T-helper 9 cell (primary cell): ENCODE data around the gene KL.

Experiments
- DNase-seq: peaks from one replicate; pipeline ENCODE4 v3.0.0-alpha.2; 2020
- total RNA-seq, 2 donors: gene quantifications; one replicate each; lab custom pipeline; 2026; lab: John Stamatoyannopoulos, UW

KL gene
- 0.21 to 0.24 reads per million in 2 donors for total RNA-seq

- DNase-seq, result no peak
Measured at GRCh38 chr13:33016414-33017322, at the start of gene KL. KL (plus strand) TSS chr13:33016423; CDS start chr13:33016441, 18 bp downstream.

- no peak for DNase-seq
Measured at GRCh38 chr13:32967584-32968182, 48.5 kb upstream of the KL start.

GRCh38 chr13:32968316-32968715 is 47.9 kb upstream of the KL start:
- no peak for DNase-seq

GRCh38 chr13:32968793-32969192 is 47.4 kb upstream of the KL start:
- DNase-seq, result no peak

DNA sequence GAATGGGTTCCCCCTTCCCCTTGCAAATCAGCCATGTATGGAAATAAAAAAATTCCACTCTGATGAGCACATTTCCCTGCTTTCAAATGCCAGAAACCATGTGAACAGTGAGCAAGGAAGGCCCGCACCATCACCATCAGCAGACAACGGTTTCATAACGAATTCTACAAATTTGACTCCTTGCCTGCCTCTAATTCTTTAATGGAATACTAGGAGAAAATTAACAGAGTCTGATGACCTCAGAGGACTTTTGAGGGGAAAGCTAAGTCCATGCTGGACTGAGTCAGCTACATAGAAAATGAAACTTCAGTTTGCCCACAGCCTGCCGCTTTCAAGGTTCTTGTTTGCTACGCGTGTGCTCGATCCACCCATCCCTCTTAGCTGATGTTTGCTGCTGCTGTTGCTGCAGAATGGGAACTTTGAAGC is 46.7 kb upstream of the KL start:
- DNase-seq, result no peak

- DNase-seq, result no peak
Measured at GRCh38 chr13:32976056-32976805, 40.0 kb upstream of the KL start.

GRCh38 chr13:32976912-32977311 is 39.3 kb upstream of the KL start:
- no peak for DNase-seq

DNA sequence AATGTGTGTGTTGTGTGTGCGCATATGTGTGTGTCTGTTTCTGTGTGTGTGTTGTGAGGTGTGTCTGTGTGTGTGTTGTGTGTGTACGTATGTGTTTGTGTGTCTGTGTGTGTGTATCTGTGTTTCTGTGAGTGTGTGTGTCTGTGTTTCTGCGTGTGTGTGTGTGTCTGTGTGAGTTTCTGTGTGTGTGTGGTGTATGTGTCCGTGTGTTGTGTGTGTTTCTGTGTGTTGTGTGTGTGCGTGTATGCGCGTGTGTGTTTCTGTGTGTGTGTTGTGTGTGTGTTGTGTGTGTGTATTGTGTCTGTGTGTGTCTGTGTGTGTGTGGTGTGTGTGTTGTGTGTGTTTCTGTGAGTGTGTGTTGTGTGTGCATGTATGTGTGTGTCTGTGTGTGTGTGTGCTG is 38.9 kb upstream of the KL start:
- DNase-seq, result no peak

GRCh38 chr13:32978278-32978677 is 37.9 kb upstream of the KL start:
- DNase-seq, result no peak

DNA sequence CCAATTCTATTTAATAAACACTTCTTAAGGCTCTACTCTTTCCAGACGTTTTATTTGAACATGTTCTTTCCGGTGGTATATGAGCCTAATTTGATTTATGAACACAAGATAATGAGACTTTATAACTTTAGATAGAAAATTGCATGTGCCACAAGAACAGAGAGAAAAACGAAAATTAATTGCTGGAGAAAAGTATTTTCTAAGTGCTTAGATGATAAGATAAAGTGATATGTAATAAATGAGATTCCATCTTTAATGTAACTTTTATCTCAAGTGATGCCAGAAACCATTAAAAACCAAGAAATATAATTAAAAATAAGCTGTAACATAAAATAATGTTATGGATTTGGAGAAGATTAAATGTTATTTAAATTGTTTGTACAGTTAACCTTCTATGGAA is 33.2 kb upstream of the KL start:
- no peak for DNase-seq

DNA sequence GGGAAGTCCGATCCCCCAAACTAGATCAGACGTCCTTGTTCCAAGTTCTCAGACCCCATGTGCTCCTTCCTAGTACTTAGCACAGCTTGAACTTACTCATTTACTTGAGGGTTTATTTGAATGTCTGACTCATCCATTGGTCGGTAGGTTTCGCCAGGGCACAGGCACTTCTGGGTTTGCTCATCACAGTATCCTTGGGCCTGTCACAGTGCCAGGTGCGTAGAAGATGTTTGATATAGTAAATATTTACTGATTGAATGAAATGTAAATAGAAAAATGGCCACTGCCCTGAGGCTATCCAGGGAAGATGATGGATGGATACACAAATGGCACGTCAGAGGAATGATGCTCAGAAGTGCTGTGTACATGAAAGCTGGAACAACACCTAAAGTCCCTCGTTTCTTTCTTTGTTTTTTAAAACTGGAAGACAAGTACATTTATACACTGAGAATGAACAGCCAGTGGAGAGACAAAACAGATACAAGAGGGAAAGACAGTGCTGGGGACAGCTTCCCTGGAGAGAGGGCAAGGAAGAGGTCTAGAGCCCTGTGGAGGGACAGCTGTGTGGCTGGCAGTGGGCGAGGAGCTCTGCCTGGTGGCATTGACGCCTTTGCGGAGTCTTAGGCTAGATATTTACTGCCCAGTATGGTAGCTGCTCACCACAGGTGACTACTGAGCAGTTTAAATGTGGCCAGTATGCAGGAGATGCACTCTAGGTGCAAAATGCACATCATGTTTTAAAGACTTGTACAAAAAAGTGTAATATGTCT is 31.2 kb upstream of the KL start:
- DNase-seq, result no peak

DNA sequence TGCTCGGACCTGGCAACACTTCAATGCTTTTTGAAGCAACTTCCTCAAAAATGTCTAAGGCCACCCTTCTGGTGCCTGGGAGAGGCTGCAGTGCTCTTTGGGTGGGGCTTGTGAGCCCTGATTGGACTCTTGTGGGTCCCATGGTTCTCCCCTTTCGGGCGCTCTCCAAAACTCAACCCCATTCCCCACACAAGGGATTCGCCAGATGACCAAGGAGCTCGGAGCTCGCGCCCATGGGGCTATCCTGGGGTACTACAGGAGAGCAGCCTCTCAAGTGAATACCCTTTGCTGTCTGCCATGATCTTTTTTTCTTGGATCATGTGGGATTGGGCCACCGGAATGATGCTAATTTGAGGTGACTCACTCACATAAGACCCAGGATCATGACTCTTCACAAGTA is 29.7 kb upstream of the KL start:
- DNase-seq, result no peak

- DNase-seq, result no peak
Measured at GRCh38 chr13:32987462-32987861, 28.8 kb upstream of the KL start.

DNA sequence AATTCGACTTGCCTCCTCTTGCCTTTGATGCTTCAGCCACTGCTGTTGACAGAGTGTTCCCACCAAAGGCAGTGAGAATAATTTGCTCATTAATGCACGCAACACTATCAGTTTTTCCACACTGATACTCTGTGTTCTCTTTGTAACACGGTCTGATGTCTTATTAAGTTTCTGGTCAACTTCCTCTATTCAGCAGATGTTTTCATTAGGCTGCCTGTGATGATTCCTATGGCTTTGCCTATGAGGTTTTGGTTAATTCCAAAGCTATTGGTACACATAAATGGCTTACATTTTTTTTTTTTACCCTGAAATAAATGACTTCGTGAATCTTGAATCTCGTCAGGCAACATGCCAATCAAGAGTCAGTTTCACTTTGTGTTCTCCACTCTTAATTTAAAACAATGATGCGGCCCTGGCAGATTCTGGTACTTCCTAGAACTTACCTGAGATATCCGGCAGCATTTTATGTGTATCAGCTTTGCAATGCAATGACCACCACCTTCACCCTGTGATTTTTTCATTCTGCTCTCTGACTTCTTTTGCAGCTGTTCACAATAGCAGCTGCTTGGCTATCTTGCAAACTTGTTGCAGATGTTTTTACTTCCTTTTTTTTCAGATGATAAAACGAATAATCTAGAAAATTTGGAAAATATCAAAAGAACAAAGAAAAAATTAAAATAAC is 27.5 kb upstream of the KL start:
- no peak for DNase-seq

DNA sequence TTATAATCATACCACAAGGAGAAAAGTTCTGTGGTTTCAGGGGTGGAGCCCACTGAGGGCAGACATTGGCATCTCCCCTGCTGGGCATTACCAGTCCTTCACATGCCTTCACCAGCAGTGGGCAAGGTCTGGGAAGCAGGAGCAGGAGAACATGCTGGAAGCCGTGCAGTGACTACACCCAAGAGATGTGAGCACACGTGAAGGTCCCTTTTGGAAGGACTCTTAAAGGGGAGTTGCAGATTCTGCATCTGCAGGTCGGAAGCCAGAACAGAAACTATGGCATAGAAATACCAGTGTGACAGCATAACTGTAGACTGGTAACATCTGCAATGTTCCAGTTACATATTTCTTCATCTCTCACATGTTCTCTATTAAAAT is 26.9 kb upstream of the KL start:
- no peak for DNase-seq

GRCh38 chr13:32989942-32990341 is 26.3 kb upstream of the KL start:
- DNase-seq, result no peak

DNA sequence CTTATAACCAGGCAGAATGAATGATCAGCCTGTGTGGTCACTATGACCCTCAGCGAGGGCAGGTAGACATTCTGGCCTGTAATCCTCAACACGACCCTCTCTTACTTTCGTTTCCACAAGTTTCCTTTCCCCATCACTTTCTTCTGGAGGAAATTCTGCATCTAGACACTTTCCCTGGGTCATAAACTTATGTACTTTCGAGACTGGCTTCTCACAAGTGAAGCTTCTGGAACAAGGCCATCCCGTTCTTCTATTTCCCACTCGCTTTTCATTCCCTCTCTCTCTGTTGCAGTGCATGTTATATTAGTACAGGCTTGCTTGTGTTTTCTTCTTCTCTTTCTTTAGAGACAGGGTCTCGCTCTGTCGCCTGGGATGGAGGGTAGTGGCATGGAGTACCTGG is 23.1 kb upstream of the KL start:
- DNase-seq, result no peak

DNA sequence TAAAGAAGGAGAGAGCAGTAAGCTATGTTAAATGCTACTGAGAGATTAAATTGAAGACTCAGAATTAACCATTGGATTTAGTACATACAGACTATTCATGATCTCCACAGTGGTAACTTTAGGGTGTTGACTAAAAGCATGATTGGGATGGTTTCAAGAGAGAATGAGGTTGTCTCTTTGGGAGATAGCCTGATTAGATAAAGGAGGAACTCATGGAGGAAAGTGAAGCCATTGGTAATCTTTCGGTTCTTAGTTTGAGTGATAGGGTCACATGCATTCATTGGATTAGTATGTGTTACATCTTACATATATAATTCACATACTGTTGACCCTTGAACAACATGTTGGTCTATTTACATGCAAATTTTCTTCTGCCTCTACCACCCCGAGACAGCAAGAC is 18.8 kb upstream of the KL start:
- DNase-seq, result no peak

DNA sequence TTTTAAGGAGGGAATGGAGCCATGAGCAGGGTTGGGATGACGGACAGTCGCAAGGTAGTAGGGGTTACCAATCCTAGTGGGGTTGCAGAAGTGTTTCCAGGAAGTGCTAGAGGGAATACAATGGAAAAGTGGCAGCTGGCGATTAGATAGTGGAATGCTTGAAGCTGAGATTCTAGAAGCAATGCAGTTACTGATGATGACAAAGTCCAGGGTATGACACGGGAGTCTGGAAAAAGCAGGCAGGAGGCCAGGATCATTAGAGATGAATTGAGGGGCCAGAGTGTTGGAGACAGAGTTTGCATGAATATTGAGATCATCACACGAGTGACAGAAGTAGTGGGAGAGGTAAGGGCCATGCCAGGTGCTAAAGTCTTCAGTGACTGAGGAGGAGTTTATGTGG is 17.3 kb upstream of the KL start:
- no peak for DNase-seq

GRCh38 chr13:33000365-33000764 is 15.9 kb upstream of the KL start:
- no peak for DNase-seq

- DNase-seq, result no peak
Measured at GRCh38 chr13:33003458-33004019, 12.7 kb upstream of the KL start.

DNA sequence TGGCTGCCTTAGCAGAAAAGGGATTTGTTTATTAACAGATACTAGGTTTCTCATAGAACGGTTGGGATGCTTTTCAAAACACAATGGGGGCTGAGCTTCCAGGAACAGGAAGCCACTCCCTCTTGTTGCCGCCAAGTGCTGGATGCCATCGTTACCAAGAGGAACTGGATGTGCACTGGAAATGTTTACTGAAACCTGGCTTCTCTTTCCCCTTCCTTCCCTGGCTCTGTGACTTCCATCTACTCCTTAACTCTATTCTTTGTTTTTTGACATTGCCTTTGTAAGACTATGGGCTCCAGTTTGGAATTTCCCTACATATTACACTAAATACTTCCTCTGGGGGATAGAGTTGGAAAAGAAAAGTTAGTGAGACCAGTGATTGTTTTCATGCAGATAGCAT is 11.7 kb upstream of the KL start:
- no peak for DNase-seq
